Activated gamma-delta T cell (primary cell): Measurements from ENCODE around the gene UBE2M.
"Not testable (repeated sequence)": the region's sequence is repeated elsewhere in the genome, so short reads cannot be mapped to it uniquely, and the experiment has no call there.

Experiments used
- DNase-seq: peaks from one replicate; lab custom pipeline; 2025; lab: John Stamatoyannopoulos, UW

Gene UBE2M

GRCh38 chr19:58513213-58513693 is 45.2 kb downstream of the UBE2M start:
- no peak for DNase-seq

- no peak for DNase-seq
These were observed 46.8 kb downstream of the UBE2M start, which contains the start of gene SLC27A5 for GRCh38 chr19:58511353-58512208. Gene SLC27A5 (minus strand): TSS chr19:58511992. CDS start chr19:58511955, 37 bp downstream.

GRCh38 chr19:58510084-58510862 is 48.1 kb downstream of the UBE2M start:
- no peak for DNase-seq

DNA sequence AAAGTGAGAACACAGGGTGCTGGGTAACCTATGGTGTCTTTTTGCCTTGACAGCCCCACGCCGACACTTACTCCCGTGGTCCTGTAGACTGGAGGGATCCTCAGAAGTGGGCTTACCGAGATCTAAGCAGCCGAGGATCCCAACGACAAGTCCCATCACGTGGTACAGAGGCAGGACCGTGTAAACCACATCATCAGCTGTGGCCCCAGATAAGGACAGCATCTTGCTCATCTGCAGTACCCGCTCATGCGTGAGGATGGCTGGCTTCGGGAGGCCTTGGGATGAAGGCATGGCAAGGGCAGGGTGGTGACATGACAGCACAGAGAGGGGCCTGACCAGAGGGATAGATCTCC is 48.7 kb downstream of the UBE2M start:
- DNase-seq, result no peak

DNA sequence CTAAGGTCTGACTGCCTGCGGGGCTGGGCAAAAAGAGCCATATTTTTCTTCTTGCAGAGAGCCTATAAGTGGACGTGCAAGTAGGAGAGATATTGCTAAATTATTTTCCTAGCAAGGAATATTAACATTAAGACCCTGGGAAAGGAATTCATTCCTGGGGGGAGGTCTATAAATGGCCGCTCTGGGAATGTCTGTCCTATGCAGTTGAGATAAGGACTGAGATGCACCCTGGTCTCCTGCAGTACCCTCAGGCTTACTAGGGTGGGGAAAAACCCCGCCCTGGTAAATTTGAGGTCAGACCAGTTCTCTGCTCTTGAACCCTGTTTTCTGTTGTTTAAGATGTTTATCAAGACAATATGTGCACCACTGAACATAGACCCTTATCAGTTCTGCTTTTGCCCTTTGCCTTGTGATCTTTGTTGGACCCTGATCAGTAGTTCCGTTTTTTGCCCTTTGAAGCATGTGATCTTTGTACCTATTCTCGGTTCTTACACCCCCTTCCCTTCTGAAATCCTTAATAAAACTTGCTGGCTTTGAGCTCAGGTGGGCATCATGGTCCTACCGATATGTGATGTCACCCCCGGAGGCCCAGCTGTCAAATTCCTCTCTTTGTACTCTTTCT is 50.7 kb downstream of the UBE2M start:
- not testable (repeated sequence) for DNase-seq
